Measurements from ENCODE around the gene SFI1. TPM values are rescaled to one million over a fixed set of nuclear protein-coding genes. Genes with fewer than 3 reads are reported as not detected.

Gene SFI1
- total RNA-seq, 1 donor from 2014 or later, result 40.6 TPM

DNA sequence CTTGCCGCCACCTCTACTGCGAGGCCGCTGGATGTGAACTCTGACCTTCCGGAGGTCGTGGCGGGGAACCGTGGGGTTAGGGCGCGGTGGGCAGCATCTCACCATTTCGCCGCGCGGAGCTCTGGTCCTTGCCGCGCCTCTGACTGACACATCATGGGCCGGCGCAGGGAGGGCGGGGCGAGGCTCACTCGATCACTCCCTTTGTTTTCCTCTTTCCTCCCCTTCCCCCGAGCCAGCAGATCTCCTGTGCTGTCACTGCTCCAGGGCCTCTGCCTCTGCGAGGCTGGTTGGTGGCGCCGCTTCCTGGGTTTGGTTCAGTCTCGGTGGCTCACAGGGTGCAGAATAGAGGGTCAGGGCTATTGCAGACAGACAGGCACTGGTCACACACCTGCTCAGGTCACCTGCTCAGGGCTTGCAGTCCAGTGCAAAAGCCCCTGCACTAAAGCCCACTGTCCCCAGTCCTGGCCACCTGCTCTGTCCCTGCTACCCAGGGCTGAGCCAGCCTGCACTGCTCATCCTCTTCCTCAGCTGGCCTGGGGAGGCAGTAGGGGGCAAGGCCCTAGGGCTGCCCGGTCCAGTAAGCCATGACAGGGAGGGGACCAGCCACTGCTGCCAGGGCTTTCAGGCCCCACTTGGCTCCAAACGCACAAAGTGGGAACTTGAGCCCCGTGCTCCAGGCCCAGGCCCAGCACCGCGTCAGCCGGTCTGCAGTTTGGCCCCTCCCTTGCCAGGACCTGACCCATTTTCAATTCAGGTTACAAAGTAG lies 129.5 kb downstream of the SFI1 start:
- Mint-ChIP-seq H3K36me3 (ENCODE audit: unreplicated experiment) (peaks cover 6% of the 10 kb centered on the region), H3K27me3 (ENCODE audit: unreplicated experiment) (no peaks in the 10 kb centered on the region), H3K4me1 (ENCODE audit: unreplicated experiment) (peaks cover 42% of the 10 kb centered on the region), H3K9me3 (ENCODE audit: unreplicated experiment) (no peaks in the 10 kb centered on the region), H3K27ac (ENCODE audit: unreplicated experiment) (peak overlapping the region; percentile 50), H3K4me3 (ENCODE audit: unreplicated experiment) (peak overlapping the region; percentile 14)
- no peak for TF ChIP-seq CTCF (IDR thresholded peaks at IDR 0.05)
- no peak for DNase-seq (ENCODE audit: extremely low spot score, unreplicated experiment)

- Mint-ChIP-seq H3K9me3 (ENCODE audit: unreplicated experiment) (no peaks in the 10 kb centered on the region), H3K27ac (ENCODE audit: unreplicated experiment) (peak overlapping the region; percentile 72), H3K27me3 (ENCODE audit: unreplicated experiment) (no peaks in the 10 kb centered on the region), H3K4me1 (ENCODE audit: unreplicated experiment) (peaks cover 49% of the 10 kb centered on the region), H3K36me3 (ENCODE audit: unreplicated experiment) (peaks cover 6% of the 10 kb centered on the region), H3K4me3 (ENCODE audit: unreplicated experiment) (no peak overlapping the region)
- no peak for DNase-seq (ENCODE audit: extremely low spot score, unreplicated experiment)
- TF ChIP-seq CTCF (IDR thresholded peaks at IDR 0.05), result no peak
Observed at GRCh38 chr22:31626427-31627150, 130.3 kb downstream of the SFI1 start.

DNA sequence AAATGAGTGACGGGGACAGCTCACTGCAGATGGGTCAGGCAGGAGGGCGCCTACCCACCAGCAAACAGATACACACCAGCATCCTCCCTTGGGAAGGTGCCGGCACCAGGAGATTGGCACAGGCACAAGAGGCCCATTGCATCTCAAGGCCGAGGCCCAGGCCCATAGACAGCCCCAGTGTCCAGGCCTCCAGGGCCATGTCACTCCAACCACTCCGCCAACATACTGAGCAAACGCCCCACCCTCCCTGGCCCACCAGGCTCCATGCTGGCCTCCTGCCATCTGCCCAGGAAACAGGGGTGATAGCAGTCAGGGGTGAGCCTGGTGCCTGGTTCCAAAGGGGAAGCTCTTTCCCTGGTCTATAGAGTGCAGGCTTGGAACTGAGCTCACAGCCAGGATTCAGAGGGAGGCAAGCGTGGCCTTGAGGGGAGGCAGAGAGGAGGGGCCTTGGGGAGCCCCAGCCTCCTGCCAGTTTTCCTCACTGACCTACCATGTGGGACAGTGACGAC lies 130.9 kb downstream of the SFI1 start:
- no peak for DNase-seq (ENCODE audit: extremely low spot score, unreplicated experiment)
- Mint-ChIP-seq H3K4me1 (ENCODE audit: unreplicated experiment) (peaks cover 49% of the 10 kb centered on the region), H3K27me3 (ENCODE audit: unreplicated experiment) (no peaks in the 10 kb centered on the region), H3K9me3 (ENCODE audit: unreplicated experiment) (no peaks in the 10 kb centered on the region), H3K4me3 (ENCODE audit: unreplicated experiment) (no peak overlapping the region), H3K27ac (ENCODE audit: unreplicated experiment) (peak overlapping the region; percentile 23), H3K36me3 (ENCODE audit: unreplicated experiment) (peaks cover 2% of the 10 kb centered on the region)
- no peak for TF ChIP-seq CTCF (IDR thresholded peaks at IDR 0.05)

DNA sequence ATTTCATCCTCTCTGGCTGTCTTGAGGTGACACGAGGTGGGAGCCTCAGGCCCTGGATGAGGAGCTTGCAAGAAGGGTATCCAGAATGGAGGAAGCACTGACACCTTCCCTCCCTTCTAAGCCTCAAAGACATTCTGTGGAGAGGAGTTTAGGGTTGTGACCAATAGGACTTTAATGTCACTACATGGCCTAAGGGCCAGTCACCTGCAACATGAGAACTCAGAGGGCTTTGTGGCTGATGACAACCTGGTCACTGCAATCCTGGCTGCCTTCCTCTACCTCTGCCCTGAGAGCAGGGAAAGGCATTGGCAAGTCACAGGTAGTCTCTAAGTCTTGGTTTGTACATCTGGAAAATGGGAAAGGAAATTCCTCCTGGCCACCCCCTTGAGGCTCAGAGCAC lies 132.0 kb downstream of the SFI1 start:
- Mint-ChIP-seq H3K4me3 (ENCODE audit: unreplicated experiment) (peak overlapping the region; percentile 14), H3K36me3 (ENCODE audit: unreplicated experiment) (peaks cover 2% of the 10 kb centered on the region)

More for the DNA sequence above, 132.0 kb downstream of the SFI1 start:
- no peak for DNase-seq (ENCODE audit: extremely low spot score, unreplicated experiment)
- no peak for TF ChIP-seq CTCF (IDR thresholded peaks at IDR 0.05)
- Mint-ChIP-seq H3K27ac (ENCODE audit: unreplicated experiment) (peak overlapping the region; percentile 34), H3K4me1 (ENCODE audit: unreplicated experiment) (peaks cover 49% of the 10 kb centered on the region), H3K9me3 (ENCODE audit: unreplicated experiment) (no peaks in the 10 kb centered on the region), H3K27me3 (ENCODE audit: unreplicated experiment) (no peaks in the 10 kb centered on the region)

Data from osteocyte (in vitro differentiated cells).